HG03439 (cell line): Measurements from ENCODE around the gene CMIP.

Experiments
- ATAC-seq: cut with Tn5 transposase; IDR thresholded peaks from one replicate; pipeline ENCODE4 v1.9.1; 2021; ENCODE audit warnings: mild to moderate bottlenecking, moderate library complexity; ENCODE audit not compliant: unreplicated experiment

CMIP gene

GRCh38 chr16:81708266-81709015 is 263.8 kb downstream of the CMIP start:
- no peak for ATAC-seq

DNA sequence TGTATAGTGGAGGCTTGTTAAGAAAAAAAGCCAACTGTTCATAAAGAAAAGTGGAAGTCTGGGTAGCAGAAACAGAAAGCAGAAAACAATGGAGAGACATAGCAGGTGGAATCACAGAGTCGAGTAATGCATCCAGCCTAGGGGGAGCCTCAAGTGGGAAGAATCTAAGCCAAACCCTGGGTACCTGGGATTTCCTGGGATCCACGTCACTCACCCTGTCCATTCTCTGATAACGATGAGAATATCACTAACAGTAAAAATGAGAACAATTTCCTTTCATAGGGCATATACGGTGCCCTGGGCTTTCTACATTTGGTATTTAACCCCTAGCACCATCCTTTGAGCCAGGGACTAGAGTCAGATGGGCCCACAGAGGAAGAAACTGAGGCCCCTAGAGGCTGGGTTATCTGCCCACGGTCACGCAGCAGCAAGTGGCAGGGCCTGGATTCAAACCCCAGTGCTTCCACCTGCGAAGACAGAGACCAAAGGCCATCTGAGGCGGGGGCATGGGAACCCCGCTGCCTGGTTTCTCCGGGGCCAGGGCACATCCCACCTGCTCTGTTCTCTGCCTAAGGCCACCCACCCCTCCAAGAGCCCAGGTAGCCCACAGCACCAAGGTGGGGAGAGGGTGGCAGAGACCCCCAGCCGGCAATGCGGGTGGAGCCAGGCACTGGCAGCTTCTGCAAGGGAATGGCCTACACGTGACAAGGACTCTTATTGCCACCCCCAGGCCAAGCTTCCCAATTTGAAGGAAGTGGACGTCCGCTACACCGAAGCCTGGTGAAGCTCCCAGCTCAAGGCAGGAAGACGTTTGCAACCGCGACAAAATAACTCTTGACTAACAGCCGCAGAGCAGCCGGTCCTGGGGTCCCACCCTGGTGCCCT is 264.6 kb downstream of the CMIP start:
- ATAC-seq = no peak

- ATAC-seq = no peak
Measured at GRCh38 chr16:81710044-81710443, 265.4 kb downstream of the CMIP start.

- ATAC-seq = no peak
Measured at GRCh38 chr16:81710596-81710995, 266.0 kb downstream of the CMIP start.

- no peak for ATAC-seq
Measured at GRCh38 chr16:81711657-81712319, 267.2 kb downstream of the CMIP start.

DNA sequence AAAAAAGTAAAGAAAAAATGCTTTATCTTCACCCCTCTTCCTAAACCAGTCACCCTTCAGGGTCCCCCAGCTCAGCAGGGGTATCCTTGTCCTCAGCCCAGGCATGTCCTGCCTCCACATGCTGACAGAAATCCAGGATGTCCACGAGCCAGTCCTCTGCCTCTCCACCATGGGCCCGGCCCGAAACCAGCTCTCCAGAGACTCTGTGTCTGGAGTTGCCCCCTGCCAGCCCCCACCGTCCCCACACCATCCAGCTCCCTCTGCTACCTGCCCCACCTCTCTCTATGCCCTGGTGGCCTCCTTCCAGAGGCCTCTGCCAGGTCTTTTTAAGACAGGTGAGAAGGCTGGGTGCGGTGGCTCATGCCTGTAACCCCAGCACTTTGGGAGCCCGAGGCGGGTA is 268.1 kb downstream of the CMIP start:
- no peak for ATAC-seq

GRCh38 chr16:81713295-81713772 is 268.7 kb downstream of the CMIP start:
- ATAC-seq = no peak

- ATAC-seq = no peak
Measured at GRCh38 chr16:81713796-81714195, 269.2 kb downstream of the CMIP start.

GRCh38 chr16:81714583-81714982 is 270.0 kb downstream of the CMIP start:
- ATAC-seq = no peak

DNA sequence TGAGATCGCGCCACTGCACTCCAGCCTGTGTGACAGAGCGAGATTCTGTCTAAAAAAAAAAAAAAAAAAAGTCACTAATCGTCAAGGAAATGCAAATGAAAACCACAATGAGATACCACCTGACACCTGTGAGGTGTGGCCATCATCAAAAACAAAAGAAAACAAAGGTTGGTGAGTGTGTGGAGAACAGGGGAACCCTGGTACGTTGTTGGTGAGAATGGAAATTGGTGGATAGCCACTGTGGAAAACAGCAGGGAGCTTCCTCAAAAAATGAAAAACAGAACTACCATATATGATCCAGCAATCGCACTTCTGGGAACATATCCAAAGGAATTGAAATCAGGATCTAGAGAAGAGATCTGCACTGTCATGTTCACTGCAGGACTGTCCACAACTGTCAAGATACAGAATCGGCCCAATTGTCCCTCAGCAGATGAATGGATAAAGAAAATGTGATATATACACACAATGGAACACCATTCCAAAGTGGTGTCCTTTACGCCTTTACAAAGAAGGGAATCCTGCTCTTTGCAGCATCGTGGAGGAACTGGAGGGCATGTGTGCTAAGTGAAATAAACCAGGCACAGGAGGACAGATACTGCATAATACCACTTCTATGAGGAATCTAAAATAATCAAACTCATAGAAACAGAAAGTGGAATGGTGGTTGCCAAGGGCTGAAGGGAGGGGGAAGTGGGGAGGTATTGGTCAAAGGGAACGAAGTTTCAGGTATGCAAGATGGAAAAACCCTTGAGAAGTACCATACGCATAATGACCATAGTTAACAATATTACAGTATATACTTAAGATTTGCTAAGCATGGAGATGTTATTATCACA is 271.0 kb downstream of the CMIP start:
- peak; percentile 68 for ATAC-seq

DNA sequence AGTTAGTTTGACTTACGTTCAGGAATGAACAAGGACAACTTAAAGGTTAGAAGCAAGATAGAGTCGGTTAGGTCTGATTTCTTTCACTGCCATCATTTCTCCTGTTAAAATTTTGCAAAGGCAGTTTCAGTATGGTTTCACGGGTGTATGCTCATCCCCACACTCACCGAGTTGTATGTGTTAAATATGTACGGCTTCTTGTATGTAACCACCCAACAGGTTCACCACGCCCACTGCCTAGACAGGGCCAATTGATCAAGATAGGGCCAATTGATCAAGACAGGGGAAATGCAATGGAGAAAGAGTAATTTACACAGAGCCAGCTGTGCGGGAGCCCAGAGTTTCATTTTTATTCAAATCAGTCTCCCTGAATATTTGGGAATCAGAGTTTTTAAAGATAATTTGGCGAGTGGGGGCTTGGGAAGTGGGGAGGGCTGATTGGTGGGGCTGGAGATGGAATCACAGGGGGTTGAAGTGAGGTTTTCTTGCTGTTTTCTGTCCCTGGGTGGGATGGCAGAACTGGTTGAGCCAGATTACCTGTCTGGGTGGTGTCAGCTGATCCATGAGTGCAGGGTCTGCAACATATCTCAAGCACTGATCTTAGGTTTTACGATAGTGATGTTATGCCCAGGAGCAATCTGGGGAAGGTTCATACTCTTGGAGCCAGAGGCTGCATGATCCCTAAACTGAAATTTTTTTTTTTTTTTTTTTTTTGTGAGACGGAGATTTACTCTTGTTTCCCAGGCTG is 272.0 kb downstream of the CMIP start:
- no peak for ATAC-seq

DNA sequence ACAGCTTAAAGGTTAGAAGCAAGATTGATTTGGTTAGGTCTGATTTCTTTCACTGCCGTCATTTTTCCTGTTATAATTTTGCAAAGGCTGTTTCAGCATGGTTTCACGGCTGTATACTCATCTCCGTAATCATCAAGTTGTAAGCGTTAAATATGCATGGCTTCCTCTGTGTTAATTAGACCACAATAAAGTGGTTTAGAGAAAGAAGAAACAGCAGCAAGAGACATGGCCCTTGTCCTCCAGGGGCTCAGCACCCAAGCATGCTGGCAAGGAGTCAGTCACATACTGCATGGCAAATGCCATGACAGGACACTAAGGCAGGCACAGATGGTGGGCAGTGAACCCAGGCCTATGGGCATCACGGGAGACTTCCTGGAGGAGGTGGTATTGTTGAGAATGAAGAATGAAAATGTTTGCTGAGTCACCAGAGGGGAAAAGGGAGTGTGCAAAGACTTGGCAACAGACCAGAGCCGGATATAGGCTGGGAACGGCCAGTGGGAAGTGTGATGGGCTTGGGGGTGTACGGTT is 273.1 kb downstream of the CMIP start:
- ATAC-seq = no peak

DNA sequence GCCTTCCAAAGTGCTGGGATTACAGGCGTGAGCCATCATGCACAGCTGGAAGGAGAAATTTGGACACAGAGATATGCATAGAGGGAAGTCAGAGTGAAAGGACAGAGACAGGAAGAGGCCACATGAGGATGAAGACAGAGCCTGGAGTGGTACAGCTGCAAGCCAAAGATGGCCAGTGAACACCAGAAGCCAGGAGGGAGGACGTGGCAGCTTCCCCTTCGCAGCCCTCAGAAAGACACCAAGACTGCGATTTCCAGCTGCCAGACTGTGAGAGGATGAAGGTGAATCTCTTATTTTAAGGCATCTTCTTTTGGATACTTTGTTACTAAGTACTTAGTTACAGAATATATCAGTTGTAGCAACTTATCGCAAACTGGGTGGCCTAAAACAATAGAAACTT is 274.0 kb downstream of the CMIP start:
- no peak for ATAC-seq

- no peak for ATAC-seq
Measured at GRCh38 chr16:81719993-81720392, 275.4 kb downstream of the CMIP start.

DNA sequence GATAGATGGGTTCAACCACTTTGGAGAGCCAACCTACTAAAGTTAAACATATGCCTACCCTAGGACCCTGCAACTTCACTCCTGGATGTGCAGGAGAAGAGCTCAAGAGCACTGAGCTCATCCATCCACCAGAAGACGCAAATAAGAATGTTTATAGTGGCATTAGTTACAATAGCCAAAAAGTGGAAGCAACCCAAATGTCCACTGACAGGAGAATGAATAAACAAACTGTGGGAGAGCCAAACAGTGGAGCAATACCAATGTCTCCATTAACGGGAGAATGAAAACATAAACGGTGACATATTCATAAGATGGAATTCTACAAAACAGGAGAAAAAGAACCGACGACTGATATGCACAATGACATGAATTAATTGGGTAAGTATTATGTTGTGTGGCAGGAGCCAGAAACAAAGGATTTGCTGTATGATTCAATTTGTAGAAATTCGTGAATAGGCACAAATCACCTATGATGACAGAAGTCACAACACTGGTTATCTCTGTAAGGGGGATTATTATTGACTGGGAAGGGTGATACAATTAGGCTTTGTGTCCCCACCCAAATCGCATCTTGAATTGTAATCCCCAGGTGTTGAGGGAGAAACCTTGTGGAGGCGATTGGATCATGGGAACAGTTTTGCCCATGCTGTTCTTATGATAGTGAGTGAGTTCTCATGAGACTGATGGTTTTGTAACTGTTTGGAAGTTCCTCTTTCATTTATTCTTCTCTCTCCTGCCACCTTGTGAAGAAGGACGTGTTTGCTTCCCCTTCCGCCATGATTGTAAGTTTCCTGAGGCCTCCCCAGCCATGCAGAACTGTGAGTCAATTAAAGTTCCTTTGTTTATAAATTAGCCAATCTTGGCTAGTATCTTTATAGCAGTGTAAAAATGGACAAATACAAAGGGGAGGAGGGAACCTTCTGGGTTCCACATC is 276.6 kb downstream of the CMIP start:
- ATAC-seq = no peak

- ATAC-seq = peak; percentile 60
Measured at GRCh38 chr16:81723098-81723723, 278.6 kb downstream of the CMIP start.

GRCh38 chr16:81728435-81728834 is 283.8 kb downstream of the CMIP start:
- no peak for ATAC-seq

DNA sequence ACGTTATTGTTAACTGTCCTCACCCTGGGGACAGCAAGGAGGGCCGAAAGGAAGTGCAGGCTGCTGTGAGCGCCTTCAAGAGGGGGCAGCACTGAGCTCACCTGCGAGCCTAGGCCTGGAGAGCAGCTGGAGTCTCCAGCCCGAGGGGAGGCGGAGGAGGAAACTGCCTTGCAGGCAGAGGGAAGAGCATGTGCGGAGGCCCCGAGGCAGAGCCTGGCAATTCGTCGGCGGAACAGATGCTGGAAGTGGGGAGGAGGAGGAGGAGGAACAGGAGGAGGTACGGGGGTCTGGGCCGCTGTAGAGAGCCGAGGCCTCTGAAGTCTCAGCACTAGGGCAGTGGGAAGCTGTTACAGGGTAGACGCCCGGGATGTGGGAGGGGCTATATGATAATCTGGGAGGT is 284.8 kb downstream of the CMIP start:
- ATAC-seq = no peak
